ENCODE data around the gene CAND1. TPM values are rescaled to one million over a fixed set of nuclear protein-coding genes. Genes with fewer than 3 reads are reported as not detected.

Gene CAND1
- total and polyA plus RNA-seq, 2 of the 8 experiments (the other 6 are each of a cell fraction or from before 2014, with no cell fraction given), result 39.4 to 271 TPM

GRCh38 chr12:67327466-67327865 lies 58.3 kb downstream of the CAND1 start:
- H3K4ac ChIP-seq (replicated peaks; ENCODE audit: insufficient read length, low read depth, low read length), result no peak overlapping the region
- no peaks in the 10 kb centered on the region for H3K27me3 ChIP-seq (replicated peaks in 1 of 4; ENCODE audit: control insufficient read depth in 3 of 4, extremely low read depth in 1 of 4, insufficient read depth in 3 of 4, low read length in 3 of 4)
- no peaks in the 10 kb centered on the region for H3K4me1 ChIP-seq (replicated peaks in 1 of 4; ENCODE audit: control insufficient read depth in 3 of 4, insufficient read depth in 4 of 4, low read length in 3 of 4)
- H2BK12ac ChIP-seq (ENCODE audit: low read depth, low read length), result no peak overlapping the region
- H3K23me2 ChIP-seq (ENCODE audit: low read depth, low read length), result no peaks in the 10 kb centered on the region; the same call in 1 of the 2 replicates
- peaks cover 0 to 7% (median 0%) of the 10 kb centered on the region in 4 experiments; a peak in 1 of 8 replicates for H3K36me3 ChIP-seq (ENCODE audit: control insufficient read depth in 2 of 4, insufficient read depth in 4 of 4, low read length in 3 of 4)
- ChIA-PET CTCF (ENCODE audit: partially characterized antibody) (no interaction called here), POLR2A (ENCODE audit: partially characterized antibody) (interaction anchor here (1.5 kb wide), 1 partner anchor 9 kb away, joined by 3 read pairs; no protein-coding TSS in a partner anchor)
- no peak overlapping the region for H2AK5ac ChIP-seq (ENCODE audit: low read depth, low read length)
- FAIRE-seq (no peak), DNase-seq (ENCODE audit: low read depth in 1 of 2, low spot score in 2 of 2) (no peak)
- H4K20me1 ChIP-seq (replicated peaks in 1 of 2; ENCODE audit: control insufficient read depth in 1 of 2, insufficient read depth in 2 of 2, low read length in 2 of 2), result no peaks in the 10 kb centered on the region
- no peaks in the 10 kb centered on the region for H3K79me2 ChIP-seq (ENCODE audit: control insufficient read depth in 1 of 2, insufficient read depth in 2 of 2, low read length in 2 of 2)
- H4K91ac ChIP-seq (replicated peaks; ENCODE audit: insufficient read length, low read length), result no peak overlapping the region
- H3K4me2 ChIP-seq (ENCODE audit: insufficient read depth in 1 of 2, low read depth in 2 of 2, low read length in 2 of 2), result no peak overlapping the region
- H2BK15ac ChIP-seq (ENCODE audit: low read length), result no peak overlapping the region
- no peak overlapping the region for H3K4me3 ChIP-seq (ENCODE audit: extremely low read depth in 1 of 4, insufficient read depth in 2 of 4, low read depth in 3 of 4, low read length in 4 of 4)
- H3K14ac ChIP-seq (ENCODE audit: insufficient read length), result no peak overlapping the region
- no peaks in the 10 kb centered on the region for H3K79me1 ChIP-seq (ENCODE audit: low read depth, low read length)
- H2BK5ac ChIP-seq (ENCODE audit: low read depth, low read length), result no peak overlapping the region
- no peak overlapping the region for H3K18ac ChIP-seq (ENCODE audit: extremely low read depth, low read length)
- no peak overlapping the region for H4K5ac ChIP-seq (ENCODE audit: insufficient read length, low read depth, low read length)
- TF ChIP-seq NRF1 (IDR thresholded peaks at IDR 0.05; ENCODE audit: low read depth, low read length), result no peak
- no peak for TF ChIP-seq EGR1 (IDR thresholded peaks at IDR 0.05; ENCODE audit: borderline replicate concordance, low read depth, low read length)
- no peak for TF ChIP-seq JUN (IDR thresholded peaks at IDR 0.05; ENCODE audit: low read depth, low read length)
- no peak for TF ChIP-seq CTCF (IDR thresholded peaks at IDR 0.05; ENCODE audit: control extremely low read depth in 1 of 3, insufficient read depth in 1 of 3, low read depth in 1 of 3, low read length in 3 of 3)
- TF ChIP-seq TCF12 (IDR thresholded peaks at IDR 0.05; ENCODE audit: low read depth, low read length), result no peak
- no peak for TF ChIP-seq TAF1 (IDR thresholded peaks at IDR 0.05; ENCODE audit: low read depth, low read length)
- TF ChIP-seq SP1 (IDR thresholded peaks at IDR 0.05; ENCODE audit: low read depth, low read length), result no peak
- TF ChIP-seq, protein P1, sequence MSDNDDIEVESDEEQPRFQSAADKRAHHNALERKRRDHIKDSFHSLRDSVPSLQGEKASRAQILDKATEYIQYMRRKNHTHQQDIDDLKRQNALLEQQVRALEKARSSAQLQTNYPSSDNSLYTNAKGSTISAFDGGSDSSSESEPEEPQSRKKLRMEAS (IDR thresholded peaks at IDR 0.05), result no peak
- no peak for TF ChIP-seq CTBP2 (IDR thresholded peaks at IDR 0.05; ENCODE audit: borderline replicate concordance, insufficient read depth, insufficient read length, low read length)
- H2AFZ ChIP-seq (ENCODE audit: low read length), result no peak overlapping the region
- H3K27ac ChIP-seq (ENCODE audit: low read depth, low read length), result no peak overlapping the region
- H4K8ac ChIP-seq (ENCODE audit: extremely low read depth, insufficient read depth, low read length), result no peak overlapping the region
- no peak overlapping the region for H2BK20ac ChIP-seq (ENCODE audit: low read length)
- H3K56ac ChIP-seq (replicated peaks; ENCODE audit: insufficient read length, low read depth, low read length), result no peak overlapping the region
- no peak overlapping the region for H3K23ac ChIP-seq (ENCODE audit: insufficient read length)
- H3K9ac ChIP-seq (replicated peaks in 1 of 4; ENCODE audit: extremely low read depth in 1 of 4, low read depth in 3 of 4, low read length in 3 of 4), result no peak overlapping the region
- WGBS, 2 experiments (ENCODE audit: extremely low coverage in 1 of 2, insufficient coverage in 1 of 2, insufficient read length in 1 of 2, insufficient replicate concordance in 2 of 2, low coverage in 1 of 2, low lambda C conversion rate in 2 of 2, missing lambda C conversion rate in 1 of 2), result 89% methylated on average over 2 of the region's 2 CpGs; no CpG with 5 or more reads in 1 of the 2 experiments
- H2BK120ac ChIP-seq (replicated peaks; ENCODE audit: low read depth, low read length), result no peak overlapping the region
- peaks cover 10 to 13% of the 10 kb centered on the region in 2 experiments for H3K9me3 ChIP-seq (ENCODE audit: insufficient read depth in 2 of 2, low read depth in 1 of 2, low read length in 1 of 2)
